SH-SY5Y (cell line): ENCODE data around the gene ACSBG1.

Experiments
- GATA2 ChIP-seq: IDR thresholded peaks from 2 replicates; pipeline ENCODE4 v1.6.1; 2011; ENCODE audit warnings: mild to moderate bottlenecking, low read depth, low read length
- GATA3 ChIP-seq: IDR thresholded peaks from 2 replicates; pipeline ENCODE4 v1.6.1; 2011; ENCODE audit warnings: low read depth, mild to moderate bottlenecking, low read length, moderate library complexity

GRCh38 chr15:78220713-78221112 lies 13.7 kb downstream of the ACSBG1 start:
- TF ChIP-seq GATA2 = no peak
- no peak for TF ChIP-seq GATA3
